HK-2 (cell line): Measurements from ENCODE around the gene TCIRG1.

ENCODE experiments used
- DNase-seq: peaks from one replicate; pipeline ENCODE4 v3.0.0-alpha.2; 2018; ENCODE audit not compliant: unreplicated experiment

Gene TCIRG1

DNA sequence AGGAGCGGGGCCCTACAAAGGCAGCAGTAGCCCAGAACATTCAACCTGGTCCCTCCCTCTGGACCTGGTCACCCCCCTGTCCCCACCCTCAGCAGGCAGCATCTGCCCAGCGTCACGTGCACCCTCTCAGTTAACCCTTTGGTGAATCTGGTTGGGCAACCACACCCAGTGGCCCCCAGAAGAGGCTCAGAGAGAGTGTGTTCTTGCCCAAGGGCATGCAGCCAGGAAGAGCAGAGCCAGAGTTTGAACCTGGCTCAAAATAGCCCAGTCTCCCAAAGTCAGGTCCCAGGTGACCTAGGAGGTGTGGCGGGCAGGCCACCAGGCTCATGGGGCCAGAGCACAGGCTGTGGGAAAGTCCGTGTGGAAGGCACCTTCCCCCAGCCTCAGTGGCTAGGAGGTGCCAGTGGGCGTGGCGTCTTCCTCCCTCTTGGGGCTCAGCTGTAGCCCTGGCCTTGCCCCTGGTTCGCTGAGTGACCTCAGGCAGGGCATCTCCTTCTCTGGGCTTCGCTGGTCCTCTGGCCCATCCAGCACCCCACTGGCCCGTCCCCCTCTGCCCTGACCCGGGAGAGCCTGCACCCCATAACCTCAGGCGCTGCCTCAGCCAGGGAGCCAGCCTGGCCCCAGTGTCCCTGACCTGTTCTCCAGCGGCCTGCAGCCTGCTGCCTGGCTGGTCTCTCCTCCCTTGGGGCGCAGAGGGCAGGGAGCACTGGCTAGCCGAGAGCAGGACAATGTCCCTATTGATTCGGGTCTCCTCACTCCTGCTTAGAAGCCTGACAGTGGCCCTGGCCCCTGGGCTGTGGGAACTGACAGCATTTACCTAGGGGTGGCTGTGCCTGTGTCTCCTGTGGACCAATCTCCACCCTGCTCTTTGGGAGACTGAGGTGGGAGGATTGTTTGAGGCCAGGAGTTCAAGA lies 21.7 kb upstream of the TCIRG1 start:
- no peak for DNase-seq

DNA sequence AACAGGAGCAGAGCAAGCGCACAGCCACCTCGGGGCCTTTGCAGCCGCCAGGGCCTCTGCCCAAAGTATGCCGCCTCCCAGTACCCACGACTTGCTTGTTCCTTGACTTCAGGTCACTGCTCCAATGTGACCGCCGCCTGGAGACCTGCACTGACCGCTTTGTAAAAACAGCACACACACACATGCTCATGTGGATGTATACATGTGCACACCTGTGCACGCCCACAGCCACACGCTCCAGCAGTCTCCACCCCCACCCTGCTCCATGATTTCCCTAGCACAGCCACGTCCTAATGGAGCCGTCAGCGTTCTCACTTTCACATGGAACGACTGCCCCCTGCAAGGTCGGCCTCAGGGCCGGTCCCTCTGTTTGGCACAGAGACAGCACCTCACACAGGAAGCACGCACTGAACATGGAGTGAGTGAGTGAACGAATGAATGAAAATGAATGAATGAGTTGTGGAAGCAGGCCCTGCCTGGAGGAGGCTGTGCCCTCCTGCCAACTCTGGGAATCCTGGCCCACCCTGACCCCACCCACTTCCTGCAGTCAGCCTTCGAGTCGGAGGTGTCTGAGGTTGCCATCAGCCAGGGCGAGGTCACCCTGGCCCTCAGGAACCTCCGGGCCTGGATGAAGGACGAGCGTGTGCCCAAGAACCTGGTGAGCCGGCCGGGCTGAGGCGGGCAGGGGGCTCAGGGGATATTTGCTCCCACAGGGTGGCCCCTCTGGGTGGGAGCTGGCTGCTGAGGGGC lies 20.7 kb upstream of the TCIRG1 start:
- DNase-seq, result no peak

DNA sequence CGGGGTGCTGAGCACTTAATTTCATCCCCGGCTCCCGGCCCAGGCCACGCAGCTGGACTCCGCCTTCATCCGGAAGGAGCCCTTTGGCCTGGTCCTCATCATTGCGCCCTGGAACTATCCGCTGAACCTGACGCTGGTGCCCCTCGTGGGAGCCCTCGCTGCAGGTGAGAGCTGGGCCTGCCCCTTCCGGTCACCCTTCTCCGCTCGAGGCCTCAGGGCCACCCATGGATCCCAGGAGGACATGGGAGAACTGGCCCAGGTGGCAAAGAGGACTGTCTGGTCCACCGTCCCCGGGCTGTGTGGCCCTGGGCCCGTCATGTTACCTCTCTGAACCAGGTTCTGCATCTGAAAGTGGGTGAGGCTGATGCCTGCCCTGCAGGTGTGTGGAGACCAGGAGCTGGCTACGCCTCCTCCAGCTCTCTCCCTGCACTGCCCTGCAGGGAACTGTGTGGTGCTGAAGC lies 20.1 kb upstream of the TCIRG1 start:
- no peak for DNase-seq

DNA sequence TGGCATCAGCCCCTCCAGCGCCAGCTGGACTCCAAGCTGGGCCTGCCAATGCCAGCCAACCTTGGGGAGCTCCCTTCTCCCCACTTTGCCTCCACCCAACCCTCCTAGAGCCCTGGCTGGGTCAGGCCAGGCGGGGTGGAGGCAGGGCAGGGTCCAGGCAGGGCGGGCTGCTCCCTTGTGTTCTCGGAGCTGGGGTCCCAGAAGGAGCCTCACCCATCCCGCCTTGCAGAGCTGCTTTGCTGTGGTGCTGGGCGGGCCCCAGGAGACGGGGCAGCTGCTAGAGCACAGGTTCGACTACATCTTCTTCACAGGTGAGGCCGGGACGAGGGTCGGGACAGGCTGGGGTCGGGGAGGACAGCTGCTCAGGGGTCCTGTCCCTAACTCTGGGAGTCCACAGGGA lies 19.3 kb upstream of the TCIRG1 start:
- no peak for DNase-seq

DNA sequence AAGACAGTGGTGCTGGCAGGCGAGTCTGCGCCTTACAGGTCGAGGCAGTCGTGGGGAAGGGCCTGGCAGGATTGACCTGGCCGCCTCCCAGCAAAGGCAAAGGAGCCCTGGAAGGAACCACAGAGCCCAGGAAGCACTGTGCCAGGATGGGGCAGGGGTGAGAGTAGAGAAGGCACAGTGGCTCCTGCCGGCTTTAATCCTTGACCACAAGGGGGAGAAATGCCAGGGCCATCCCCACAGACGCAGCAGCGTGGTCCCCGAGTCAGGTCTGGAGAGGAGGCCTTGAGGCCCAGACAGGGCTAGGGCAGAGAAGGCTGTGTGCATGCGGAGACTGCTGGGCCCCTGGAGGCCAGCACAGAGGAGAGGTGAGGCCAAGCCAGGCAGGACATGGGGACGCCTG lies 18.2 kb upstream of the TCIRG1 start:
- DNase-seq, result no peak

DNA sequence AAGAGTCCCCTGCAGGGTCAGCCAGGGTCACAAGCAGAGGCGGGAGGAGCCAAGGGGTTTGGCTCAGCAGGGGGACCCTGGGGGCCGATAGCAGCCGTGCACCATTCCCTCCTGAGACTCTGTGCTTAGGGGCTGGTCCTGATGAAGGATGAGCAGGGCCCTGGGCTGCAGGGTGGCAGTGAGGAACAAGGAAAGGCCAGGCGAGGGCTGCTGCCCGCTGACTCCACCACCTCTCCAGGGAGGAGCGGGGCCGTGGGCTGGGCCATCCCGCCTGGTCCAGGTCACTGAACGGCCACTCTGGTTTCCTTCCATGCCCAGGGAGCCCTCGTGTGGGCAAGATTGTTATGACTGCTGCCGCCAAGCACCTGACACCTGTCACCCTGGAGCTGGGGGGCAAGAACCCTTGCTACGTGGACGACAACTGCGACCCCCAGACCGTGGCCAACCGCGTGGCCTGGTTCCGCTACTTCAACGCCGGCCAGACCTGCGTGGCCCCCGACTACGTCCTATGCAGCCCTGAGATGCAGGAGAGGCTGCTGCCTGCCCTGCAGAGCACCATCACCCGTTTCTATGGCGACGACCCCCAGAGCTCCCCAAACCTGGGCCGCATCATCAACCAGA lies 17.5 kb upstream of the TCIRG1 start:
- no peak for DNase-seq

DNA sequence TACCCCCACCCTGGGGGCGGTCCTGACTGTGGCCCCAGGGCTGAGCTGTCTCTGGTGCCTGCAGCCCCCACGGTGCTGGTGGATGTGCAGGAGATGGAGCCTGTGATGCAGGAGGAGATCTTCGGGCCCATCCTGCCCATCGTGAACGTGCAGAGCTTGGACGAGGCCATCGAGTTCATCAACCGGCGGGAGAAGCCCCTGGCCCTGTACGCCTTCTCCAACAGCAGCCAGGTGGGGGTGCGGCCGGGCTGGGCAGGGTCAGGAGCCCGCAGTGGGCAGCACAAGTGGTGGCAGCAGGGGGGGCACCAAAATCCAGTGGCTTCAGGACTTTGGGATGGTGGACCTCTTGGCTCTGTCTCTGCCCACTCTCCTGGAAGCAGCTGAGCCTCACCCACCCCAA lies 16.3 kb upstream of the TCIRG1 start:
- DNase-seq, result no peak

DNA sequence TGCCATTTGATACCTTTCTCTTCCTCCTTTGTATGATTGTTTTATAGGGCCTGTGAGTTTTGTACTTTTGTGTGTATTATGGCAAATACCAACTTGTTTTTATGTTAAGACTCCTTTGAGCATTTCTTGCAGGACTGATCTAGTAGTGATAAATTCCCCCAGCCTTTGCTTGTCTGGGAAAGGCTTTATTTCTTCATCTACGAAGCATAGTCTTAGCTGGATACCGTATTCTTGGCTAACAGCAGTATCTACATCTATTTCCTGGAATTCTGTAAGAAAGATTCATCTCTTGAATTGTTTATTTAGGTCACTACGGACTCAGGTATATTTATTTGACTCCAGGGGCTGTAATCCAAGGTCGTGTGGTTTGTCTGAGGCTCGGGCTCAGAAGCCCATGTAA lies 14.3 kb upstream of the TCIRG1 start:
- no peak for DNase-seq

DNA sequence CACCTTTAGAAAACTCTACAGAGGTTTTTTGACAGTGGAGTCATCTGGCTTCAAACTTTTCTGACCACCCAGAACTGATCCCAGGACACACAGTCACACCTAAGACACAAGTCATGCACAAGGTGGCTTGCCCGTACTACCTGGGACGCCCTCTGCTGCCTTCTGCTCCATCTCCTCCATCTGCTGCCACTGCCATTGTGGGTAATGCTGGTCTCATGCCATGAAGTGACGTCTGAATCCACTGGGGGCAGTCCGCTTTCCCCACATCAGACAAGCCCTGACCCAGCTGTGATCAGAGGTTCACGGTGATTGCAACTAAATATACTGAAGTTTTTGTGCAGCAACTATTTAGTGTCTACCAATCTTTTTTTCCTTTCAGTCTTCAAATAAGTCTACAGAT lies 13.8 kb upstream of the TCIRG1 start:
- DNase-seq, result no peak

DNA sequence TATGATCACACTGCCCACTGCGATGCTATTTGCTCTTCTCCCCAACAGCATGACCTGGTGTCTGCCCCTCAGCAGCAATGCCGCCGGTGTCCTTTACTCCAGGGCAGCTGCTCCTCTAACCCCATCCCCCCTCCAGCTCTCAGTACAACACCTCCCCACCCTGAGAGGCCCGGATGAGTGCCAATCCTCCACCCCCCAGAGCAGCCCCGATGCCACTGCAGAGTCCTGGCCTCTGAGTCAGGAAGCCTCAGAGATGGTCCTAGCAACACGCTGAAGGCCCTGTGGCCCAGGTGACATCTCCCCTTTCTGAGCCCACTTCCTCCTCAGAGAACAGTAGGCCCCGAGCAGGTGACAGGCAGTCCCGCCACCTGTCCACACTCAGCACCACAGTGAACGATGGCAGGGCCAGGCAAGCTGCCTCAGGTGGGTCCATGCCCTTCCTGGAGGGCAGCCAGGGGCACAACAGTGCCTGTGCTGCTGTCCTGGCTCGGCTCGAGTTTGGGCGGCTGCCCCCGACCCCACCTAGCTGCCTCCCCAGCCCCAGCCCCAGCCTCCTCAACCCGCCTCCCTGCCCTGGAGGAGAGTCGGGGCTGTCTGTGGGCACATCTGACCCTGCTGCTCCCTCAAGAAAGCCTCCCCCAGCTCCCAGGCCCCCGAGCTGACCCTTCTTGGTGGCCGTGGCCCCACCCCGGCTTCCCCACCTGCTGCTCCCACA lies 12.3 kb upstream of the TCIRG1 start:
- no peak for DNase-seq

DNA sequence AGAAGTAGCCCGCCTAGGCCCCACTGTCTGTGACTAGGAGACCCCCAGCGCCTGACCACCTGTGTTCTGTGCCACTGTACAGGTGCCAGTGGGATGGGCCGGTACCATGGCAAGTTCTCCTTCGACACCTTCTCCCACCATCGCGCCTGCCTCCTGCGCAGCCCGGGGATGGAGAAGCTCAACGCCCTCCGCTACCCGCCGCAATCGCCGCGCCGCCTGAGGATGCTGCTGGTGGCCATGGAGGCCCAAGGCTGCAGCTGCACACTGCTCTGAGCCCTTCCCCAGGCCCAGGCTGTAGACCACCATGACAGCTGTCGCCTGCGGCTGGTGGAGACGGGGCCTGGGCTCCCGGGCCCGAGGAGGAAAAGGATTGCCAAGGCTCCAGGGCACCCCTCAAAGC lies 11.2 kb upstream of the TCIRG1 start:
- DNase-seq, result no peak

DNA sequence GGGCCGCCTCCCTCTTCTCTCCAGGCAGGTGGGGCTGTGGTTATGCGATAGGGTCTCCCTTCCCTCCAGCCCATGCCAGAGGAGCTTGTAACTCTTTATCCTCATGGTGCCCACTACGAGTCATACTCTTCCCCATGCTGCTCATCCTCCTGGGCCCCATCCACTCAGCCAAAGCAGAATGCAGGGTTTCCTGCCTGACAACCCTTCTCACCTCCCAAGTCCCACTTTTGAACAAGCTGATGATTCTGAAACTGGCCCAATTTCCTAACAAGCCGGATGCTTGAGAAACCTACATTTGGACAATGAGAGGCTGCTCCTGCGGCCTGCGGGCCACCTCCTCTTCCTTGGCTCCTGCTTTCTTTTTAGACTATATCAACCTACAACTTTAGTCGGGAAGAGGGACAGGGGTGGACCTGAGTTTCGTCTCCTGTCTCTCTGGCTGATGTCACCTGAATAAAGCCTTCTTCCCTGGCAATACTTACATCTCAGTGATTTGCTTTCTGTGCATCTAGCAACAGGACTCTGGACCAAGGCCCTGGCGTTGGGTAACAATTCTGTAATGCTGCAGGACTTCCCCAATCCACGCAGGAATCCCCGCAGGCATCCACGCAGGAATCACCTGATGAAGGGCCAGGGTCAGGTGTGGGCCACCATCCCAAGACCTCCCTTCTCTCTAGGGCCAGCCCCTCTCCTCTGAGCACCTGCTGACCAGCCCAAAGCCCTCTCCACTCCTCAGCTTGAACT lies 9.9 kb upstream of the TCIRG1 start:
- DNase-seq, result no peak

DNA sequence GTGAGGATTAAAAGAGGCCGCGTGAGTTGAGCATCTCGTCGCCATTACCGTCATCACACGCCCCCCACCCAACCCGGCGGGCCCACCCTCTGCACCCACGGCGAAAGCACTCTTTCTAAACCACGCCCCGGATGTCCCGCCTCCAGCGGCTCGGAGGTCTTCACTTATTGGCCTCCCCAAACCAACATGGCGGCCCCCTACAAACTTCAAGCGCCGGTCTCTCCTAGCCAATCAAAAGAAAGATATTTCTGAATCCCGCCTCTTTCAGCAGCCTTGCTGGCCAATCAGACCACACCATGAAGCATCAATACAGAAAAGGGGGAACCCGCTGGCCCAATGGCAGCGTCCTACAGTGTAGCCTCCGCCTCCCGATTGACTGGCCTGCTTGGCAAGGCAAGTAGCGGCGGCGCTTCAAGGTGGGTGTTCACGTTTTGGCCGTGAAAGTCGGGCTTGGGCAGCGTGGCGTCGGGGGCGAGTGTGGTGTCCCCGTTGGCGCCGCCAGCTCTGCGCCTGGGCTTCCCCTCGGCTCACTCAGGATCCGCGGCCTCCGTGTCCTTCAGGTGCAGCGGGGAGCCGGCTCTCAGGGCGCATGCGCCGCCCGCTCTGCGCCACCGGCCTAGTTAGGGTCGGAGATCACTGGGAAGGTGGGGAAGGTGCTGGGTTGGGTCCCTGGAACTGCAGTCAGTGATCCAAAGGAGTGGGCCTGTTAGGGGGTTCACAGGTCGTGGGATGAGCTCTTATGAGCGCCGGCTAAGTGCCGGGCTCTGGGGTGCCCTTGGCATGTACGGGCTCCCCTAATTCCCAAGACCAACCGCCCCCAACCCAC lies 8.3 kb upstream of the TCIRG1 start, which contains the start of gene NDUFS8:
TSS of gene NDUFS8 (plus strand) at position 364 of the 826 bp plus-strand sequence. CDS start 1,471 bp downstream, outside the sequence.
- peak; percentile 87 for DNase-seq

DNA sequence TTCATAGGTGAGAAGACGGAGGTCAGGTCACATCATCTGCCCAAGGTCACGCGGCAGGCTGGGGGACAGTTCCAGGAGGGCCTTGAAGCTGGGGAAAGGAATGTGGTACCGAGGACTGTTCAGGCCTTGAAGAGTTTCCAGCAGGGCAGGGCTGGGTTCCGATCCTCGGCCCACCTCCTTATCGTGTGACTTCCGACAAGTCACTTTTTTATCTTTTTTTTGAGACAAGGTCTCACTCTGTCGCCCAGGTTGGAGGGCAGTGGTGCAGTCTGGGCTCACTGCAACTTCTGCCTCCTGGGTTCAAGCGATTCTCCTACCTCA lies 7.7 kb upstream of the TCIRG1 start:
- no peak for DNase-seq

DNA sequence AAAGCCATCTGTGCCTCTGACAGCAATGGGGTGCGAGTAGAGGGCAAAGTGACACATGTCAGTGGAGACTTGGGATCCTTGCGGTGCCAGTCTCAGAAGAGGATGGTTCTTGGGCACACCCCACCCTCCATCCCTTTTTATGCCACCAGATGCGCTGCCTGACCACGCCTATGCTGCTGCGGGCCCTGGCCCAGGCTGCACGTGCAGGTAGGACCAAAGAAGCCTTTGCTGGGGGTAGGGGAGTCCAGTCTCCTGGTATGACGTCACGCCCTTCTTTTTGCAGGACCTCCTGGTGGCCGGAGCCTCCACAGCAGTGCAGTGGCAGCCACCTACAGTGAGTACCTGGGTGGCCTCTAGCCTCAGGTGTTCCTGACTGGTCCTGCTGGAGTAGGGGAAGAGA lies 6.8 kb upstream of the TCIRG1 start:
- no peak for DNase-seq

DNA sequence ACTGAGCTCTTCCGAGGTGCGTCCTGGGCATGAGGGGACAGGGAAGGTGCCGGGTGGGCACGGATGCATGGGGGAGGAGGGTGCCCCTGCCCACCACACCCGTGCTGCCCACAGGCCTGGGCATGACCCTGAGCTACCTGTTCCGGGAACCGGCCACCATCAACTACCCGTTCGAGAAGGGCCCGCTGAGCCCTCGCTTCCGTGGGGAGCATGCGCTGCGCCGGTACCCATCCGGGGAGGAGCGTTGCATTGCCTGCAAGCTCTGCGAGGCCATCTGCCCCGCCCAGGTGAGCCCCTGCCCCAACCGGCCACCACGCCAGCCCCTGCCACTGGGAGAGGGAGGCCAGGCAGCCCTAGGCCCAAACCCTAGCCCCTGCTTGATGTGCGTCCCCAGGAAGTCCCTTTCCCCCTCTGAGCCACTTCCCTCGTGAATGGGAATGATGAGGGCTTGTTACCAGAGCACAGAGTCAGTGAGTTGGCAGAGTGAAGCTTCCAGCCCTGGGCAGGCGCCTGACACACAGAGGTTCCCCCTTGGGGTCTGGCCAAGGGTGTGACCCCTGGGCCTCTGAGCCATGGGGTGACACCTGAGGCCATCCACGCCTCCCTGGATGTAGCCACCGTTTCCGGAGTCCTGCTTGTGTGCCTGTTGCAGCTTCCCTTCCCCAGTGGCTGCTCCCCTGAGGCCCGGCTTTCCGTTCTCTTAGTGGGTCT lies 5.7 kb upstream of the TCIRG1 start:
- DNase-seq, result no peak

DNA sequence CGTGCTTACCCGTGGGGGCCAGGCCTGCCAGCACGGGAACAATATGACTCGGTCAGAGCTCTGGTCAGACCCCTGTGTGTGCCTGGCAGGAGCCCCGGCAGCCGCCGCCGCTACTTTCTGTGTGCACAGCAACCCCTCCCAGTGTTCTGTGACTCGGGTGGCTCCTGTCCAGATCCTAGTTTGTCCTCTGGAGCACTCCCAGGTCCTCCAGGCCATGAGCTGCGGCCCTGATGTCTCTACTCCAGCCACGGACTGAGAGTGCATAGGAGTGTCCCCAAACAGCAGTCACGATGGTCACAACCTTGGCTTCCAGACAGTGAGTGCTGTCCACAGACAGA lies 5.1 kb upstream of the TCIRG1 start:
- no peak for DNase-seq

DNA sequence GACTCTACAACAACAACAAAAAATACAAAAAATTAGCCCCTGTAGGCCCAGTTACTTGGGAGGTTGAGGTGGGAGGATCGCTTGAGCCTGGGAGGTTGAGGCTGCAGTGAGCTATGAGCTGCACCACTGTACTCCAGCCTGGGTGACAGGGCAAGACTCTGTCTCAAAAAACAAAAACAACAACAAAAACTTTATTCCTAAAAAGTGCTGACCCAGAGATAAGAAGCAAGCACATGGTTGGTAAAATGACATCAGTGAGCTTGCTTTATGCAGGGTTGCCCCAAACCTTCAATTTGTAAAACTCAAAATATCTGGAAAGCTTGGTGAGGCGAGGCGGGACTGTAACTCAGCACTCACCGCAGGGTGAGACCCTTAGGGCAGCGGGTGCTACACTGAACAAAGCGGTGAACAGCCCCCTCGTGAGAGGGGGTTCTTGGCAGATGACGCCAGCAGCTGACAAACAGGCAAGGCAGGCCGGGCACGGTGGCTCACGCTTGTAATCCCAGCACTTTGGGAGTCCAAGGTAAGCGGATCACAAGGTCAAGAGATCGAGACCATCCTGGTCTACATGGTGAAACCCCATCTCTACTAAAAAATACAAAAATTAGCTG lies 3.5 kb upstream of the TCIRG1 start:
- DNase-seq, result no peak

DNA sequence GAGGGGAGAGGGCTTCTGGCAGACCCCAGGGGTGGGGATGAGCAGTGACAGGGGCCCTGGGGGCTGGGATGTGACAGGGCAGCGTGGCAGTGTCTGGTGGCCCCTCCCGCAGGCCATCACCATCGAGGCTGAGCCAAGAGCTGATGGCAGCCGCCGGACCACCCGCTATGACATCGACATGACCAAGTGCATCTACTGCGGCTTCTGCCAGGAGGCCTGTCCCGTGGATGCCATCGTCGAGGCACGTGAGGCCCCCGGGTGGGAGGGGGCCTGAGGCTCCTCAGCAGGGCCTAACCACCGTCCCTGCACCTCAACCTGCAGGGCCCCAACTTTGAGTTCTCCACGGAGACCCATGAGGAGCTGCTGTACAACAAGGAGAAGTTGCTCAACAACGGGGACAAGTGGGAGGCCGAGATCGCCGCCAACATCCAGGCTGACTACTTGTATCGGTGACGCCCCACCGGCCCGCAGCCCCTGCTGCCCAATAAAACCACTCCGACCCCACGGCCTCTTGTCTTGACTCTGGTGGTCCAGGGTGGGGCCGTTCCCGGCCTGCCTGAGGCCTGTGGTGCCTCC lies 2.6 kb upstream of the TCIRG1 start:
- DNase-seq, result no peak
